ENCODE results near the gene RAMACL.

The RAMACL gene

DNA sequence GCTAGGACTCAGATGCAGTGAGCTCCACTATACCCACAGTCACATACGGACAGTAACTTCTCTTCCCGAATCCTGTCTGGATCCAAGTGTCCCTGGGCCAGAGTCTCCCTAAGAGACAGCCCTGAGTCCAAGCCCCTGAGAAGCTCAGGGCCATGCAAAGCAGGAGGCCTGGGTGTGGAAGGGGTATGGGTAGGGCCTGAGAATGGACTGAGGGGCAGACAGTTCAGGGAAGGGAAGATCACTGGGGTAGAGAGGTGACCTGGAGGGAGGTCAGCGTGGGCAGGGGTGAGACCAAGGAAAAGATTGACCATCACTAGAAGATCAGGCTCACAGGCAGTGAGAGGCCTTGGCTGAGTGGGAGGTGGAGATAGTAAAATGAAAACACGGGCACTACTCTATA is 31.8 kb upstream of the RAMACL start:
- no peak for DNase-seq (ENCODE audit: low read depth, low spot score)

- DNase-seq (ENCODE audit: low read depth, low spot score): no peak
Measured at GRCh38 chr6:166617359-166617758, 30.9 kb upstream of the RAMACL start.

GRCh38 chr6:166616261-166617238 is 30.1 kb upstream of the RAMACL start:
- DNase-seq (ENCODE audit: low read depth, low spot score): no peak

DNA sequence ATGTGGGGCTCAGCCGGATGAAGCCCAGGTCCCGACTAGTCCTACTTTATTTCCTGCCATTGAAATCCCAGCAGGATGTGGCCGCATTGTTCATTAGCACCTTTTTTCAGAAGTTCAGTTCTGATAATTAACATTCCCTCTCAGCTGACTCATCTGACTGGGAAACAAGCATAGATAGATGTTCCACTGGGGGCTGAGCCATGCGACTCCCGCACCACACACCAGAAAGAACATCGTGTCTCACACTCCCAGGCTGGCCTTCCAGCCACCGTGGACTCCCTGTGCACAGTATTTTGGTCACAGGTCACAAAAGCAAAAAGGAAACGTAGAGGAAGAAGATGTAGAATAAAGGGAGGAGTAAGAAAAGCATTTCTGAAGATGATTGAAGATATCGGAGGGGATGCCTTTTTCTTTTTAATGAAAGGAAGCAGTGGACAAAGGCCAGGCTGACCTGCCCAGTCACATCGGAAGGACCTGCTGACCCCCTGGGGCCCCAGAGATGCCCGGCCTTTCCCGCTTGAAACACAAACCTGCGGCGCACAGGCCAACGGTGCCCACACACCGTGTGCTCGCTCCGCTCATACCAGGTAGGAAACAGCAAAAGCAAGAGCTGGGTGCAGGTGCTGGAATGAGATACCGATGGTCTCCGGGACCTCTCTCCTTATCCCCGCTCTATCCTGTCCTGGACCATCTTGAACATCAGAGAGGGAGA is 28.7 kb upstream of the RAMACL start:
- DNase-seq (ENCODE audit: low read depth, low spot score): no peak

GRCh38 chr6:166614589-166614988 is 28.1 kb upstream of the RAMACL start:
- no peak for DNase-seq (ENCODE audit: low read depth, low spot score)

GRCh38 chr6:166614171-166614583 is 27.7 kb upstream of the RAMACL start:
- DNase-seq (ENCODE audit: low read depth, low spot score): no peak

DNA sequence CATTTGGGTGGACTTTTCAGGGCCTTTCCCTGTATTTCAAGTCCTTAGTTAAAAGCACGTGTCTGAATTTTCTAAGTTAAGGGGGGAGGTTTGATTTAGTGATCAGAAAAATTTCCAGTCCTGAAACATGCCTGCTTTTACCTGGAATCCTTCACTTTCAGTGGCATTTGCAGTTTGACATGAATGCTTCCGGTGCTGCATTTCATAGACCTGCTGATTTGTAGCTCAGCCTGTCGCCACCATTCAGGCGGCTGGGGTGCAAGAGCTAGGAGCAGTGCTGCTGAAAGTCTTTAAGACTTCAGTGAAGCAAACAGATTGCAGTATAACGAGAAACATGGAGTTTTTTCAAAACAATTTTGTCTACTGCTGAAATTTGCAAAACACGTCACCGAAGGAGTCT is 26.5 kb upstream of the RAMACL start:
- no peak for DNase-seq (ENCODE audit: low read depth, low spot score)

DNA sequence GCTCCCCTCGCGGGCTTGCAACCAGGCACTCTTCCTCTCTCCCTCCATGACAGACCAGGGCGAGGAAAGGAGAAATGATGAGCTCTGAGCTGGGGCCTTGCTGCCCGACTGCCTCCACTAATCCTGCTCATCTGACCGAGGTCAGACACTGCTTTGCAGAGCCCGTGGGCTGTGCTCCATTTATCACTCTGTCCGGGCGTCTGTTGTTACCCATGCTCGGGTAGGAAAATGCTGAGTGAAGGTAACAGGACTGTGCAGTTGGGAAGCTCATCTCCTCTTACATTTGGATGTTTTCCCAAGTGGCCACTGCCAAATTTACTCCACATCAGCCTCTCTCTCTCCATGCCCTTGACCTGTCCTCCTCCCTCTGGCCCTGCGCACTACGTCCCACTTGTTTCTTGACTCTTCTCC is 26.0 kb upstream of the RAMACL start:
- no peak for DNase-seq (ENCODE audit: low read depth, low spot score)

DNA sequence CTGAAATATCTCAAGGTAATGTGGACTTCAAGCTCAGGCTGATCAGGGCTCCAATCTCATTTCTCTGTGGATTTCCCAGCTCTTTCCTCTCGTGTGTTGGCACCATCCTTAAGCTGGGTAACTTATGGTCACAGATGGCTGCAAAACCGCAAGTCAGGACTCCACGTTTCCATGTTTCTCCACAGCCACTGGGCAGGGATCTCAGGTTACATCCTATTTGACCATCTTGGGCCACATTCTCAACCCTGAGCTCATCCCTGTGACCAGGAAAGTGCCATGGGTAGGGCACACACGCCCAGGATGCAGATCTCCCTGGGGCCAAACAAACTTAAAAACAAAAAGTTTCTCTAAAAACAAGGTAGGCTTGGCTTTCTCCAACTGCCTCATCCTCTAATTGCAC is 25.2 kb upstream of the RAMACL start:
- no peak for DNase-seq (ENCODE audit: low read depth, low spot score)

GRCh38 chr6:166610069-166610468 is 23.6 kb upstream of the RAMACL start:
- DNase-seq (ENCODE audit: low read depth, low spot score): no peak

DNA sequence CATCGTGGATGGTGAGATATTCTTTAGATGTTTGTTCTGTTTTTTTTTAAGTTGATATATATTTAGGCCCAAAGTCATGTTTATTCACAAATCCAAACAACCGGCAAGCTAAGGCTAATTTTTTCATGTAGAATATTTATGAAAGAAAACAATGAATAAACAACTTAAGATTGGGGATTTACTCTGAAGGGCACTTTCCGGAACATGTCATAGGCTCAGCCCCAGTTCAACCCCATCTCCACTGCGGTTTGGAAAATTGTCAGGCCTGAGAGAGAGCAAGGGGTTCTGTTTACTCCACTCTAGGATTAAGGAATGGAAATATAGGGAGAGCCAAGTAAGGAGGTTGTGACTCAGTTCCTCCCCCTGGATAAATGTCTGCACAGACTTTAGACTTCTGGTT is 22.3 kb upstream of the RAMACL start:
- no peak for DNase-seq (ENCODE audit: low read depth, low spot score)

- no peak for DNase-seq (ENCODE audit: low read depth, low spot score)
Measured at GRCh38 chr6:166605752-166606151, 19.3 kb upstream of the RAMACL start.

DNA sequence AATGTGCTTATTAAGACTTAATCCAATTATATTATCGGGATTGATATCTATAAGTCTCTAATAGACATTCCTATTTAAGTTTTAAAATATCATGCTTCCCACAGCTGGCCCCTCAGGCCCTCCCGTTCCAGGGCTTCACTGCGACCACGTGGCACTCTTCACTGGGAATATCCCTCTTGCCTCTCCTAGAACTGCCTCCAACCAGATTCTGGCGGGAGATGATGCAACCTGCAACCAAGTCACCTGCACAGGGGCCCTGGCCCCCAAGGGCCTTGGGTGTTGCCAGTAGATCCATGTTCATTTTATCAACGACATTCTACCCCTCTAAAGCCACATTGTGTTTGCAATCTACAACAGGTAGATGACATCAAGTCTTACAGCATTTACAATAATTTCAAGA is 18.4 kb upstream of the RAMACL start:
- DNase-seq (ENCODE audit: low read depth, low spot score): no peak

DNA sequence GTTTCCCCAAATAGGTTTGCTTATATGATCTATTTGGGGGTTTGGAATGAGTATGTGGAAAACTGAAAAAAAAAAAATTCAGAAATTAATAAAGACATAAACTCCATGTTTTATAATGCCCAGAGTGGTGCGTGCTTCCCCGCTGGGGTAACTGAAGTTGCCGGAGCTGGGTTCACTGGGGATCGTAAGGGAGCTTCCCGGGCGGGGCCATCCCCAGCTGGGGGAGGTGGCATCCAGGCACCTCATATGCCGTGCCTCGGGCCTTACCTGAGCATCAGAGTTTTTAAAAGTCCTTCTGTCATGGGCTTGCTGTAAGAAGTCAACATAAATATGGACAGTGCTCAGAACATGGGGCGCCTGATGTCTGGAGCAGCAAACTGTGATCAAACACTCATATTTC is 17.9 kb upstream of the RAMACL start:
- no peak for DNase-seq (ENCODE audit: low read depth, low spot score)

GRCh38 chr6:166603043-166603690 is 16.7 kb upstream of the RAMACL start:
- no peak for DNase-seq (ENCODE audit: low read depth, low spot score)

GRCh38 chr6:166601956-166602355 is 15.5 kb upstream of the RAMACL start:
- DNase-seq (ENCODE audit: low read depth, low spot score): no peak

GRCh38 chr6:166600931-166601330 is 14.5 kb upstream of the RAMACL start:
- DNase-seq (ENCODE audit: low read depth, low spot score): no peak

- DNase-seq (ENCODE audit: low read depth, low spot score): no peak
Measured at GRCh38 chr6:166599205-166599604, 12.7 kb upstream of the RAMACL start.

DNA sequence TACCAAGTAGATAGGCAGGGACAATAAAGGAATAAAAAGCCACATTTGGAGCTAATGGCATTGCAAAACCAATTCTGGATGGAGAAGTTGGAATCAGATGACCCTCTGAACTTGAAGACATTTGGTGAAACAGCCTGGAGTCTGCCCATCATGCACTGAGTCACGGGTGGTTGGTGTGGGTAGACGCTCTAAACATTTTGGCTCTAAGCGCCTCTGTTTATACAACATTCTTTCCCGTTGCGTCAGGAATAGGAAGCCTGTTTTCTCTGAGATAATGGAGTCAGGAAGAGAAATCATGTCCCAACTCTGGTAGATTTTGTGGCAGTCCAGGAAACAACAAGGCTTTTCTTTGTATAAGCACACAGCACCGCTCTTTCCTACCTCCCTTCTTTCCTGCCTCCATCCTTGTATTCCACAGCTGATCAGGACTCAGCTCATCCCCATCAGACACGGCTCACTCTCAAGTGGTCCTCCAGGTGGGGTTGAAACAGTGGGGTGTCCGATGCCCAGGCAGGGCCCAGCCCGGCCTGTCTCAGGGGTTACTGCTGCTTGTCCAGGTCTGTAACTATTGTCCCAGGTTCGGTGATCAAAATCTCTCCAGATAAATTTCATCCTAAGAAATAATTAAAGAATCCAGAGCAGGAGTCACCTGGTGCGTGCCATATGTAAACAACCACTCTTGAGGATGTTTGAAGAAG is 12.1 kb upstream of the RAMACL start:
- no peak for DNase-seq (ENCODE audit: low read depth, low spot score)

- no peak for DNase-seq (ENCODE audit: low read depth, low spot score)
Measured at GRCh38 chr6:166597711-166598440, 11.4 kb upstream of the RAMACL start.

Measured in activated CD4-positive, CD25-positive, alpha-beta regulatory T cell treated with anti-CD3 and anti-CD28 coated beads, Interleukin-2, amount 50 U/mL, for 16 hours (primary cell).